Bronchial epithelial cell (primary cell): ENCODE results near the gene SLC9A9. TPM values are rescaled to one million over a fixed set of nuclear protein-coding genes. Genes with fewer than 3 reads are reported as not detected.

ENCODE experiments used
- DNase-seq: peaks from one replicate; pipeline ENCODE4 v3.0.0-alpha.2; 2010; ENCODE audit warnings: low read depth
- FAIRE-seq: peaks from 2 replicates; lab custom pipeline; 2011; peaks lifted over from hg19 to GRCh38; lab: Jason Lieb, UNC
- H3K27me3 ChIP-seq: 2 replicates; pipeline ENCODE4 v1.5.1; 2011; ENCODE audit warnings: low read length; ENCODE audit not compliant: control insufficient read depth, insufficient read depth
- H3K36me3 ChIP-seq: 2 replicates; pipeline ENCODE4 v1.5.1; 2011; ENCODE audit warnings: low read length; ENCODE audit not compliant: control insufficient read depth, insufficient read depth
- H3K4me3 ChIP-seq: 2 replicates; pipeline ENCODE4 v1.5.1; 2011; ENCODE audit warnings: mild to moderate bottlenecking, low read depth, low read length, control low read depth
- CTCF ChIP-seq: IDR thresholded peaks from 2 replicates; pipeline ENCODE4 v1.5.1; 2011; ENCODE audit warnings: mild to moderate bottlenecking, moderate library complexity, low read length, control low read depth, inconsistent platforms; ENCODE audit not compliant: insufficient read depth, severe bottlenecking
- total RNA-seq: library from RNA; depleted of rRNA; stranded (reverse); fragments of >200 nt; gene quantifications from 2 replicates; pipeline ENCODE4 v1.2.1, GENCODE V29; 2014

Gene SLC9A9
- total RNA-seq, 1 donor from 2014 or later = 1.3 TPM

GRCh38 chr3:143757691-143758090 lies 90.6 kb downstream of the SLC9A9 start:
- H3K36me3 ChIP-seq = no peaks in the 10 kb centered on the region
- FAIRE-seq = no peak
- DNase-seq = no peak
- H3K4me3 ChIP-seq = no peak overlapping the region
- no peaks in the 10 kb centered on the region for H3K27me3 ChIP-seq
- no peak for TF ChIP-seq CTCF

GRCh38 chr3:143755978-143756377 lies 92.3 kb downstream of the SLC9A9 start:
- H3K4me3 ChIP-seq = no peak overlapping the region
- no peak for DNase-seq
- TF ChIP-seq CTCF = no peak
- H3K27me3 ChIP-seq = no peaks in the 10 kb centered on the region
- no peak for FAIRE-seq
- no peaks in the 10 kb centered on the region for H3K36me3 ChIP-seq

- no peak for DNase-seq
- TF ChIP-seq CTCF = no peak
- Histone ChIP-seq H3K36me3 (no peaks in the 10 kb centered on the region), H3K4me3 (no peak overlapping the region), H3K27me3 (no peaks in the 10 kb centered on the region)
- no peak for FAIRE-seq
Observed at GRCh38 chr3:143754090-143754489, 94.2 kb downstream of the SLC9A9 start.

- Histone ChIP-seq H3K27me3 (no peaks in the 10 kb centered on the region), H3K4me3 (no peak overlapping the region), H3K36me3 (no peaks in the 10 kb centered on the region)
- no peak for TF ChIP-seq CTCF
- FAIRE-seq (no peak), DNase-seq (no peak)
Observed at GRCh38 chr3:143753456-143753855, 94.8 kb downstream of the SLC9A9 start.

GRCh38 chr3:143753006-143753405 lies 95.3 kb downstream of the SLC9A9 start:
- TF ChIP-seq CTCF = no peak
- FAIRE-seq = no peak
- Histone ChIP-seq H3K27me3 (no peaks in the 10 kb centered on the region), H3K36me3 (no peaks in the 10 kb centered on the region), H3K4me3 (no peak overlapping the region)
- no peak for DNase-seq

- no peak for DNase-seq
- Histone ChIP-seq H3K27me3 (no peaks in the 10 kb centered on the region), H3K36me3 (no peaks in the 10 kb centered on the region), H3K4me3 (no peak overlapping the region)
- FAIRE-seq = no peak
- no peak for TF ChIP-seq CTCF
Observed at GRCh38 chr3:143751643-143752178, 96.6 kb downstream of the SLC9A9 start.
